Breast epithelium (tissue), 3 donors: ENCODE results near the gene GRIK4.

Source experiments
- POLR2AphosphoS5 ChIP-seq, 3 donors: sonication (generic); formaldehyde crosslinking; IDR thresholded peaks; one replicate each; pipeline ENCODE4 v1.6.1; 2017; ENCODE audit warnings: antibody characterized with exemption in 3 of 3
- TF ChIP-seq, protein P1 (sequence below), 3 donors: fragments of 450-650 bp; IDR thresholded peaks; one replicate each; pipeline ENCODE4 v1.5.1; 2016 to 2017; ENCODE audit warnings: antibody characterized with exemption in 3 of 3, mild to moderate bottlenecking in 3 of 3, moderate library complexity in 3 of 3

DNA sequence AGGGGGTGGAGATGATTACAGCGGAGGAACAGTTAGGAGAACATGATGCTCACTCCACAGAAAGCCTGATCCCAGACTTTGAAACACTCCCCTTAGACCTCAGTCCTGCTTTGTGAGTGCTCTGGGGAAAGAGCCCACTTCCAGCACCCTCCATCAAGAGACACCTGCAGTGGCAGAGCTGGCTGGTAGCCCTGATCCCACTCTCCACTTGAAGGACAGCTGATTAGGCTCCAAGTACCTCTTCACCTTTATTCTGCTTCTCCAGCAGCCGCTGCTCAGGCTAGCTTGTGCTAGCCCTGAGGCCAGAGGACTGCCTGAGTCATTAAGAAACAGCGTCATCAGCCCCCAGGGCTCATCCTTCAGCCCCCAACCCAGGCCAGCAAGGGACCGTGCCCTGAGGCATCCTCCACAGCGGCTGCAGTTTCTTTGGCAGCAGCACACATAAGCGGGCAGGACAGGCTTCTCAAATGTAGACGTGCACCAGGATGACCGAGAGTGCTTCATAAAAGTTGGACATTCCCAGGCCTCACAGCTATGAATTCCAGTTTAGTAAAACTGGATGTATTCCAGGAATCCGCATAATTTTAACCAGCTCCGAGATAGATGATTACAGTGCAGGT lies 366.3 kb downstream of the GRIK4 start:
- TF ChIP-seq, protein P1, sequence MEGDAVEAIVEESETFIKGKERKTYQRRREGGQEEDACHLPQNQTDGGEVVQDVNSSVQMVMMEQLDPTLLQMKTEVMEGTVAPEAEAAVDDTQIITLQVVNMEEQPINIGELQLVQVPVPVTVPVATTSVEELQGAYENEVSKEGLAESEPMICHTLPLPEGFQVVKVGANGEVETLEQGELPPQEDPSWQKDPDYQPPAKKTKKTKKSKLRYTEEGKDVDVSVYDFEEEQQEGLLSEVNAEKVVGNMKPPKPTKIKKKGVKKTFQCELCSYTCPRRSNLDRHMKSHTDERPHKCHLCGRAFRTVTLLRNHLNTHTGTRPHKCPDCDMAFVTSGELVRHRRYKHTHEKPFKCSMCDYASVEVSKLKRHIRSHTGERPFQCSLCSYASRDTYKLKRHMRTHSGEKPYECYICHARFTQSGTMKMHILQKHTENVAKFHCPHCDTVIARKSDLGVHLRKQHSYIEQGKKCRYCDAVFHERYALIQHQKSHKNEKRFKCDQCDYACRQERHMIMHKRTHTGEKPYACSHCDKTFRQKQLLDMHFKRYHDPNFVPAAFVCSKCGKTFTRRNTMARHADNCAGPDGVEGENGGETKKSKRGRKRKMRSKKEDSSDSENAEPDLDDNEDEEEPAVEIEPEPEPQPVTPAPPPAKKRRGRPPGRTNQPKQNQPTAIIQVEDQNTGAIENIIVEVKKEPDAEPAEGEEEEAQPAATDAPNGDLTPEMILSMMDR (IDR thresholded peaks at IDR 0.05), result no peak
- no peak for TF ChIP-seq POLR2AphosphoS5 (IDR thresholded peaks at IDR 0.05)
